Activated CD8-positive, alpha-beta memory T cell treated with anti-CD3 and anti-CD28 coated beads, Interleukin-2, amount 10 ng/mL, durations not matched to agents 7 days and 5 days (primary cell): ENCODE results near the gene ST3GAL2. TPM values are rescaled to one million over a fixed set of nuclear protein-coding genes. Genes with fewer than 3 reads are reported as not detected.
"Not testable (repeated sequence)": the region's sequence is repeated elsewhere in the genome, so short reads cannot be mapped to it uniquely, and the experiment has no call there.

Source experiments
- ATAC-seq: fragments of 150-1000 bp; cut with Tn5 transposase; one replicate; pipeline ENCODE4 v1.10.0; 2021; ENCODE audit warnings: moderate library complexity
- CTCF ChIA-PET: fragments of 350-600 bp; sonication (Branson Sonifier 250); formaldehyde crosslinking; loops from one replicate; lab custom pipeline; 2021; ENCODE audit warnings: antibody characterized with exemption; lab: Charles Lee
- DNase-seq: peaks from one replicate; pipeline ENCODE4 v3.0.0-alpha.2; 2020
- H3K27ac Mint-ChIP-seq: one replicate; pipeline ENCODE4 v1.8.0; 2021; ENCODE audit warnings: mild to moderate bottlenecking, mixed read lengths
- H3K27me3 Mint-ChIP-seq: one replicate; pipeline ENCODE4 v1.8.0; 2021; ENCODE audit warnings: mixed read lengths
- H3K36me3 Mint-ChIP-seq: one replicate; pipeline ENCODE4 v1.8.0; 2021; ENCODE audit warnings: mild to moderate bottlenecking, mixed read lengths
- H3K4me1 Mint-ChIP-seq: one replicate; pipeline ENCODE4 v1.8.0; 2021; ENCODE audit warnings: mixed read lengths
- H3K4me3 Mint-ChIP-seq: one replicate; pipeline ENCODE4 v1.8.0; 2021; ENCODE audit warnings: mild to moderate bottlenecking, moderate library complexity, mixed read lengths
- H3K9me3 Mint-ChIP-seq: one replicate; pipeline ENCODE4 v1.8.0; 2022; ENCODE audit warnings: low read depth, mixed read lengths
- total RNA-seq, 2 experiments: library from RNA; stranded (reverse); gene quantifications; one replicate each; pipeline ENCODE4 v1.2.3, GENCODE V29; 2021

The ST3GAL2 gene
- total RNA-seq, 2 experiments from 2014 or later: 23.6 to 34.2 TPM

GRCh38 chr16:70428178-70428998 lies 10.5 kb downstream of the ST3GAL2 start:
- Mint-ChIP-seq H3K27me3 (no peaks in the 10 kb centered on the region), H3K4me3 (peak overlapping the region; percentile 9), H3K9me3 (no peaks in the 10 kb centered on the region), H3K36me3 (peaks cover 6% of the 10 kb centered on the region), H3K27ac (peak overlapping the region; percentile 81), H3K4me1 (peaks cover 43% of the 10 kb centered on the region)
- ATAC-seq (peak; percentile 54), DNase-seq (peak; percentile 70)
- CTCF ChIA-PET: no interaction called here

GRCh38 chr16:70427786-70428177 lies 11.1 kb downstream of the ST3GAL2 start:
- H3K4me3 Mint-ChIP-seq: peak overlapping the region; percentile 9
- H3K36me3 Mint-ChIP-seq: peaks cover 6% of the 10 kb centered on the region
- DNase-seq (no peak), ATAC-seq (no peak)
- peaks cover 41% of the 10 kb centered on the region for H3K4me1 Mint-ChIP-seq
- H3K27ac Mint-ChIP-seq: peak overlapping the region; percentile 81
- H3K27me3 Mint-ChIP-seq: no peaks in the 10 kb centered on the region
- H3K9me3 Mint-ChIP-seq: no peaks in the 10 kb centered on the region
- CTCF ChIA-PET: no interaction called here

- Mint-ChIP-seq H3K4me1 (peaks cover 32% of the 10 kb centered on the region), H3K4me3 (no peak overlapping the region), H3K27me3 (no peaks in the 10 kb centered on the region), H3K36me3 (peaks cover 4% of the 10 kb centered on the region), H3K27ac (no peak overlapping the region), H3K9me3 (no peaks in the 10 kb centered on the region)
- ATAC-seq (no peak), DNase-seq (no peak)
- CTCF ChIA-PET: interaction anchor here (1.0 kb wide), 1 partner anchor 28 kb away, joined by 4 read pairs; no protein-coding TSS in a partner anchor
These were observed 16.4 kb downstream of the ST3GAL2 start for GRCh38 chr16:70422543-70422942.

GRCh38 chr16:70421473-70422311 lies 17.2 kb downstream of the ST3GAL2 start:
- ATAC-seq (no peak), DNase-seq (no peak)
- Mint-ChIP-seq H3K36me3 (peaks cover 3% of the 10 kb centered on the region), H3K9me3 (no peaks in the 10 kb centered on the region), H3K4me1 (peaks cover 31% of the 10 kb centered on the region), H3K4me3 (no peak overlapping the region), H3K27ac (no peak overlapping the region), H3K27me3 (no peaks in the 10 kb centered on the region)
- CTCF ChIA-PET: interaction anchor here (1.3 kb wide), 1 partner anchor 25 kb away, joined by 3 read pairs; no protein-coding TSS in a partner anchor

- Mint-ChIP-seq H3K27me3 (no peaks in the 10 kb centered on the region), H3K27ac (no peak overlapping the region), H3K9me3 (no peaks in the 10 kb centered on the region), H3K4me3 (no peak overlapping the region), H3K36me3 (peaks cover 3% of the 10 kb centered on the region), H3K4me1 (peaks cover 31% of the 10 kb centered on the region)
- CTCF ChIA-PET: interaction anchor here (1.3 kb wide), 1 partner anchor 25 kb away, joined by 3 read pairs; no protein-coding TSS in a partner anchor
- no peak for ATAC-seq
- no peak for DNase-seq
These were observed 17.9 kb downstream of the ST3GAL2 start for GRCh38 chr16:70421014-70421413.

GRCh38 chr16:70419384-70420327 lies 19.2 kb downstream of the ST3GAL2 start:
- no peak for DNase-seq
- ATAC-seq: no peak
- Mint-ChIP-seq H3K4me1 (peaks cover 31% of the 10 kb centered on the region), H3K27me3 (no peaks in the 10 kb centered on the region), H3K27ac (peak overlapping the region; percentile 72), H3K36me3 (peaks cover 1% of the 10 kb centered on the region), H3K9me3 (no peaks in the 10 kb centered on the region), H3K4me3 (no peak overlapping the region)
- CTCF ChIA-PET: interaction anchor here (1.3 kb wide), 1 partner anchor 11 kb away, joined by 3 read pairs; no protein-coding TSS in a partner anchor

- peak overlapping the region; percentile 72 for H3K27ac Mint-ChIP-seq
- DNase-seq (no peak), ATAC-seq (peak; percentile 20)
- H3K36me3 Mint-ChIP-seq: no peaks in the 10 kb centered on the region
- CTCF ChIA-PET: interaction anchor here (1.2 kb wide), 1 partner anchor 68 kb away, joined by 3 read pairs; no protein-coding TSS in a partner anchor
- no peaks in the 10 kb centered on the region for H3K9me3 Mint-ChIP-seq
- H3K4me3 Mint-ChIP-seq: no peak overlapping the region
- peaks cover 31% of the 10 kb centered on the region for H3K4me1 Mint-ChIP-seq
- H3K27me3 Mint-ChIP-seq: no peaks in the 10 kb centered on the region
These were observed 19.9 kb downstream of the ST3GAL2 start for GRCh38 chr16:70418993-70419318.

- no peaks in the 10 kb centered on the region for H3K9me3 Mint-ChIP-seq
- CTCF ChIA-PET: interaction anchor here (1.2 kb wide), 2 partner anchors 36 to 68 kb away, joined by 3 read pairs; partner anchors contain the start of gene FCSK
- H3K27me3 Mint-ChIP-seq: no peaks in the 10 kb centered on the region
- H3K36me3 Mint-ChIP-seq: no peaks in the 10 kb centered on the region
- ATAC-seq: peak; percentile 32
- peak overlapping the region; percentile 72 for H3K27ac Mint-ChIP-seq
- DNase-seq: peak; percentile 46
- peaks cover 31% of the 10 kb centered on the region for H3K4me1 Mint-ChIP-seq
- no peak overlapping the region for H3K4me3 Mint-ChIP-seq
These were observed 20.5 kb downstream of the ST3GAL2 start for GRCh38 chr16:70418274-70418992.

GRCh38 chr16:70417661-70418060 lies 21.2 kb downstream of the ST3GAL2 start:
- CTCF ChIA-PET: interaction anchor here (1.2 kb wide), 2 partner anchors 37 to 69 kb away, joined by 3 read pairs; partner anchors contain the start of gene FCSK
- Mint-ChIP-seq H3K9me3 (no peaks in the 10 kb centered on the region), H3K36me3 (no peaks in the 10 kb centered on the region), H3K27me3 (no peaks in the 10 kb centered on the region), H3K4me3 (no peak overlapping the region), H3K27ac (no peak overlapping the region), H3K4me1 (peaks cover 29% of the 10 kb centered on the region)
- ATAC-seq (no peak), DNase-seq (no peak)

- H3K4me3 Mint-ChIP-seq: no peak overlapping the region
- CTCF ChIA-PET: interaction anchor here (1.2 kb wide), 1 partner anchor 38 kb away, joined by 3 read pairs; the partner anchor contains the start of gene FCSK
- peaks cover 3% of the 10 kb centered on the region for H3K36me3 Mint-ChIP-seq
- peaks cover 28% of the 10 kb centered on the region for H3K4me1 Mint-ChIP-seq
- H3K9me3 Mint-ChIP-seq: no peaks in the 10 kb centered on the region
- DNase-seq: no peak
- ATAC-seq: no peak
- no peaks in the 10 kb centered on the region for H3K27me3 Mint-ChIP-seq
- H3K27ac Mint-ChIP-seq: no peak overlapping the region
These were observed 21.9 kb downstream of the ST3GAL2 start for GRCh38 chr16:70416748-70417616.

GRCh38 chr16:70413572-70413971 lies 25.3 kb downstream of the ST3GAL2 start:
- H3K27me3 Mint-ChIP-seq, H3K36me3 Mint-ChIP-seq, H3K9me3 Mint-ChIP-seq, H3K27ac Mint-ChIP-seq, H3K4me3 Mint-ChIP-seq, ATAC-seq, DNase-seq: not testable (repeated sequence)
- peaks cover 17% of the 10 kb centered on the region for H3K4me1 Mint-ChIP-seq
- CTCF ChIA-PET: interaction anchor here (0.7 to 1.3 kb wide), 3 partner anchors 12 to 95 kb away, joined by 3 to 4 read pairs (median 4); no protein-coding TSS in a partner anchor
